ENCODE measurements around the gene RNF149. TPM values are rescaled to one million over a fixed set of nuclear protein-coding genes. Genes with fewer than 3 reads are reported as not detected.

The RNF149 gene
- total RNA-seq, 4 donors from 2014 or later: 70.1 to 135 (median 77.7) TPM

GRCh38 chr2:101346909-101347308 is 38.4 kb upstream of the RNF149 start:
- no peak for DNase-seq (ENCODE audit: low spot score in 2 of 2)
- 97% methylated on average over 3 of the region's 3 CpGs for WGBS
- TF ChIP-seq EP300 (IDR thresholded peaks at IDR 0.05) (no peak), CTCF (IDR thresholded peaks at IDR 0.05) (no peak), POLR2AphosphoS5 (IDR thresholded peaks at IDR 0.05) (no peak), POLR2A (IDR thresholded peaks at IDR 0.05) (no peak)
- Histone ChIP-seq H3K4me1 (no peaks in the 10 kb centered on the region), H3K4me3 (no peak overlapping the region), H3K9me3 (no peaks in the 10 kb centered on the region), H3K27ac (no peak overlapping the region), H3K27me3 (no peaks in the 10 kb centered on the region), H3K36me3 (no peaks in the 10 kb centered on the region)

- TF ChIP-seq POLR2A (IDR thresholded peaks at IDR 0.05) (no peak), POLR2AphosphoS5 (IDR thresholded peaks at IDR 0.05) (no peak), CTCF (IDR thresholded peaks at IDR 0.05) (no peak), EP300 (IDR thresholded peaks at IDR 0.05) (no peak)
- Histone ChIP-seq H3K9me3 (no peaks in the 10 kb centered on the region), H3K36me3 (no peaks in the 10 kb centered on the region), H3K27me3 (no peaks in the 10 kb centered on the region), H3K27ac (no peak overlapping the region), H3K4me3 (no peak overlapping the region), H3K4me1 (no peaks in the 10 kb centered on the region)
- 64% methylated on average over 5 of the region's 5 CpGs for WGBS
- DNase-seq (ENCODE audit: low spot score in 2 of 2): no peak
Observed at GRCh38 chr2:101344137-101344536, 35.6 kb upstream of the RNF149 start.

GRCh38 chr2:101342625-101343008 is 34.1 kb upstream of the RNF149 start:
- no peaks in the 10 kb centered on the region for H3K27me3 ChIP-seq
- H3K36me3 ChIP-seq: no peaks in the 10 kb centered on the region
- no peaks in the 10 kb centered on the region for H3K4me1 ChIP-seq
- WGBS: 85% methylated on average over 15 of the region's 15 CpGs
- no peak for DNase-seq (ENCODE audit: low spot score in 2 of 2)
- H3K27ac ChIP-seq: no peak overlapping the region
- no peak overlapping the region for H3K4me3 ChIP-seq
- H3K9me3 ChIP-seq: no peaks in the 10 kb centered on the region
- TF ChIP-seq EP300 (IDR thresholded peaks at IDR 0.05) (no peak), CTCF (IDR thresholded peaks at IDR 0.05) (no peak), POLR2A (IDR thresholded peaks at IDR 0.05) (no peak), POLR2AphosphoS5 (IDR thresholded peaks at IDR 0.05) (no peak)

- no peak for TF ChIP-seq POLR2AphosphoS5 (IDR thresholded peaks at IDR 0.05)
- TF ChIP-seq CTCF (IDR thresholded peaks at IDR 0.05): peak; percentile 59 to 76
- peak; percentile 74 to 88 for DNase-seq (ENCODE audit: low spot score in 2 of 2)
- Histone ChIP-seq H3K27me3 (no peaks in the 10 kb centered on the region), H3K9me3 (no peaks in the 10 kb centered on the region), H3K4me3 (no peak overlapping the region), H3K27ac (no peak overlapping the region), H3K4me1 (no peaks in the 10 kb centered on the region), H3K36me3 (no peaks in the 10 kb centered on the region)
- 43% methylated on average over 21 of the region's 21 CpGs for WGBS
Observed at GRCh38 chr2:101341901-101342624, 33.6 kb upstream of the RNF149 start.

GRCh38 chr2:101341421-101341820 is 32.9 kb upstream of the RNF149 start:
- TF ChIP-seq POLR2AphosphoS5 (IDR thresholded peaks at IDR 0.05) (no peak), EP300 (IDR thresholded peaks at IDR 0.05) (no peak), POLR2A (IDR thresholded peaks at IDR 0.05) (no peak), CTCF (IDR thresholded peaks at IDR 0.05) (no peak)
- Histone ChIP-seq H3K36me3 (no peaks in the 10 kb centered on the region), H3K27ac (no peak overlapping the region), H3K4me1 (no peaks in the 10 kb centered on the region), H3K4me3 (no peak overlapping the region), H3K27me3 (no peaks in the 10 kb centered on the region), H3K9me3 (no peaks in the 10 kb centered on the region)
- 87% methylated on average over 7 of the region's 7 CpGs for WGBS
- DNase-seq (ENCODE audit: low spot score in 2 of 2): no peak
